Activated CD4-positive, alpha-beta T cell treated with anti-CD3 and anti-CD28 coated beads for 24 hours (primary cell): ENCODE results near the gene YWHAB.

Source experiments
- DNase-seq, 2 donors: peaks; one replicate each; pipeline ENCODE4 v3.0.0-alpha.2; 2020; ENCODE audit warnings: low read depth in 2 of 2

Gene YWHAB

GRCh38 chr20:44950368-44950767, 64.9 kb downstream of the YWHAB start:
- no peak for DNase-seq

GRCh38 chr20:44952731-44953130, 67.2 kb downstream of the YWHAB start:
- no peak for DNase-seq

GRCh38 chr20:44954211-44954610, 68.7 kb downstream of the YWHAB start:
- DNase-seq, result no peak

- DNase-seq, result no peak
These were observed 69.8 kb downstream of the YWHAB start for GRCh38 chr20:44955270-44955669.

GRCh38 chr20:44956410-44956809, 70.9 kb downstream of the YWHAB start:
- no peak for DNase-seq
